GM18502 (cell line): ENCODE data around the gene DNAI1.
"Not testable (repeated sequence)": the region's sequence is repeated elsewhere in the genome, so short reads cannot be mapped to it uniquely, and the experiment has no call there.

Experiments used
- ATAC-seq: cut with Tn5 transposase; IDR thresholded peaks from one replicate; pipeline ENCODE4 v1.9.1; 2021; ENCODE audit warnings: mild to moderate bottlenecking; ENCODE audit not compliant: unreplicated experiment, poor library complexity

DNAI1 gene

DNA sequence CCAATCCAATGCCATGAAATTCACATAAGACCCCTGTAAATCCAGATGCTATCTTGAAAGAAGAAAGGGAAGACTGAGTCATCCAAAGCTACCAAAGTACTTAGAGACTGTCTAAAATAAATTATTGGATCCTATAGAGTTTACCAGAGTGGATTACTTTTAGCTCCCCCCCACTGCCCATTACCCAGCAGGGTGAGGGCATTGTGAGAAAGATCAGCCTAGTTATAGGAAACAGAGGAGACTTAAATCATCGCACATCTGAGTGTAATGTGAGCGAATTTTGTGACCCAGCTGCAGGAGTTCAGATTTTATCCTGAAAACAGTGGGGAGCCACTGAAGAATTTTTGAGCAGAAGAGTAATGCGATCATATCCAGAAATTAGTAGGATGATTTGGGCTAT lies 65.7 kb downstream of the DNAI1 start:
- ATAC-seq: no peak

DNA sequence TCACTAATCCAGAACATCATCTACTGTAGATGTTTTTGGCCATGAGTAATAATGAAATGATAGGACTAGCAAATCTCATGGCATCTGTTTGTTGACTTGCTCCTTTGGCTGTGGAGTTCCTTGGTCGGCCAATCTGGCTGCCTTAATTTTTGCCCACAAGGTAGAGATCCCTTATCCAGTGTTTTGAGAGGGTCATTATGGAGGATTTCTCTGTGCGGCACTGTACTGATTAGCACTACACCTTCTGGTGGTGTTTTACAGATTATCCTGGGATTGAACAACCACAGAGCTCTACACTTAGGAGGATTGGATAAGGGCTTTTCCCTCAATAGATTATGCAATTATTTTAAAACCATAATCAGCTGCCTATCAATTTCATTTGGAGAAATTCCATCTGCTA lies 67.4 kb downstream of the DNAI1 start:
- no peak for ATAC-seq

DNA sequence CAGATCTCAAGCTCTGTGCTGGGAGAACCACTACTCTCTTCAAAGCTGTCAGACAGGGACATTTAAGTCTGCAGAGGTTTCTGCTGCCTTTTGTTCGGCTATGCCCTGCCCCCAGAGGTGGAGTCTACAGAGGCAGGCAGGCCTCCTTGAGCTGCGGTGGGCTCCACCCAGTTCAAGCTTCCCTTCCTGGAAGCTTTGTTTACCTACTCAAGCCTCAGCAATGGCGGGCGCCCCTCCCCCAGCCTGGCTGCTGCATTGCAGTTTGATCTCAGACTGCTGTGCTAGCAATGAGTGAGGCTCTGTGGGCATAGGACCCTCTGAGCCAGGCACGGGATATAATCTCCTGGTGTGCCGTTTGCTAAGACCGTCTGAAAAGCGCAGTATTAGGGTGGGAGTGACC lies 73.4 kb downstream of the DNAI1 start:
- not testable (repeated sequence) for ATAC-seq

DNA sequence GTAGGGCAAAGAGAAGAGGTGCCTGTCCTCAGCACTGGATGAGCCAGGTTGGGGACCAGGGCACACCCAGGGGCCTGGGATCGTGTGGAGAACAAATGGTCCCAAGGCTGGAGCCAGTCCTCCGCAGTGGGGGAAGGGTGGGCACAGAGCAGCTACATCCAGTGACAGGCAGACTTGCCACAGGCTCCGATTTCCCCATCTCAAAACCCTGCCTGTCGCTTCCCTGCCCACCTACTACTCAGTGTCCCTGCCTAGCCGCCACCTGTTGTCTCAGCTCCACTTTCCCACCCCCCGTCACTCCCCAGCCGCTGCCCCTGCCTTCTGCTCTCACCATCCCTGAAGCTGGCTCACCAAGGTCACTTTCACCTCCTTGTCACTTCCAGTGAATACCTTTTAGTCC lies 78.1 kb downstream of the DNAI1 start:
- ATAC-seq: no peak

DNA sequence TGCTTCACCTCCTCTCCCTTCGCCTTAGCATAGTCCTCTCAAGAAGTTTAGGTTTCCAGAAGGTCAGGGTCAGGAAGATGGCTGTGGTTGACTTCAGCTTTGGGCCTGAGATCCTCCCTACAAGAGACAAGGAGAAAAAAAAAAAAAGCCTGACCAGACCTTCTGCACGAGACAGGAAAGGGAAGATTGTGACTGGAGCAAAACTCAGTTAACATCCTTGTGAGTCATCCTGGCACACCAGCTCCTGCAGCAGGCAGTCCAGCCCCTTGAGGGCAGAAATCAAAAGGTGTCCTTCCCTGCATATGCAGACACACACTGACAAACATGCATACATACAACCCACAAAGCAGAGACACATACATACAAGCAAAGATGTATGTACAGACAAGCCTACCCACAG lies 82.2 kb downstream of the DNAI1 start:
- no peak for ATAC-seq

DNA sequence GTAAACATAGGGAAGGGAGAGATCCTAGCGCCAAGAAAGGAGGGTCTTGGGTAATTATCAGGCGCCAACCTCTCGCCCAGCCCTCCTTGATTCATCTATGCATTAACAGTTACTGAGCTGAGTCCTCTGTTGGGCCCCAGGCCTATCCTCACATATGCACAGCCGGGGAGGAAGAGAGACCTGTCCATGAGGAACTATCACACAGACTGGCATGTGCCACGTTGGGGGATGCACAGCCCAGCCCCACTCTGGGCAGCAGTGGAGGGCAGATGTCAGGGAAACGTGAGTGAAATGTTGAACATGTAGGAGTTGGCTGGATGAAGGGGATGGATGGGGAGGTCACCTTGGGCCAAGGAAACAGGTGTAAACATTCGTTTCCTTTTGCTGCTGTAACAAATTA lies 82.9 kb downstream of the DNAI1 start:
- ATAC-seq: no peak

DNA sequence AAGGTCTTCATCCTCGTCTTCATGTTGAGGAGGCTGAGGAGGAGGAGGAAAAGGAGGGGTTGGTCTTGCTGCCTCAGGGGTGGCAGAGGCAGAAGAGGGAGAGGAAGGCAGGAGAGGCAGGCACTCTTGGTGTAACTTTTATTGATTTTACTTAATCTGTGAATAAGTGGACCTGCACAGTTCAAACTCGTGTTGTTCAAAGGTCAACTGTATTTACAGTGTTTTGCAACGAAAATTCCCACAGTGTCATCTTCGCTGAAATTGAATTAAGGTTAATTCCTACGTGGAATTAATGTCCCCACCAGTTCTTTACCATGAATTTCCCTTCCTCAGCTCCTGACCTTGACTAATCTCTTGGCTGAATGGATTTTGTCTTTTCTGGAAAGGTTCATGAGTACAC lies 85.4 kb downstream of the DNAI1 start:
- no peak for ATAC-seq

DNA sequence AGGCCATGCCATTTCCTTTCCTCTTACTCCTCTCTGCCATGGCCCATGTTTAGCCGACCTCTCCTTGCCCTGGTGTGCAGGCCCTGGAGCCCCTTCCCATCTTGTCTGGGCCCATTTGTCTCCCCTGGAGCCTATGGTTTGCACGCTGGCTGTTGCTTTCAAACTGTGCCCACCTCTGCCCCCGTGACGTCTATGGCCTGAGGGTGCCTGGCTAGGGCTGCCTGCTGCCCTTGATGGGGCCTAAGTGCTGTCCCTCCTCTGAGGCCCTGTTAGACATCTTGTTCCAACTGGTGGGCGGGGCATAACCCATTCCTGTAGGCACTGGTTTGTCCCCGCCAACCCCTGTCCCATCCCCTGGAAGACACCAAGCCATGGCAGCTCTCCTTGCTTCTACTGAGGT lies 86.9 kb downstream of the DNAI1 start:
- ATAC-seq: no peak

DNA sequence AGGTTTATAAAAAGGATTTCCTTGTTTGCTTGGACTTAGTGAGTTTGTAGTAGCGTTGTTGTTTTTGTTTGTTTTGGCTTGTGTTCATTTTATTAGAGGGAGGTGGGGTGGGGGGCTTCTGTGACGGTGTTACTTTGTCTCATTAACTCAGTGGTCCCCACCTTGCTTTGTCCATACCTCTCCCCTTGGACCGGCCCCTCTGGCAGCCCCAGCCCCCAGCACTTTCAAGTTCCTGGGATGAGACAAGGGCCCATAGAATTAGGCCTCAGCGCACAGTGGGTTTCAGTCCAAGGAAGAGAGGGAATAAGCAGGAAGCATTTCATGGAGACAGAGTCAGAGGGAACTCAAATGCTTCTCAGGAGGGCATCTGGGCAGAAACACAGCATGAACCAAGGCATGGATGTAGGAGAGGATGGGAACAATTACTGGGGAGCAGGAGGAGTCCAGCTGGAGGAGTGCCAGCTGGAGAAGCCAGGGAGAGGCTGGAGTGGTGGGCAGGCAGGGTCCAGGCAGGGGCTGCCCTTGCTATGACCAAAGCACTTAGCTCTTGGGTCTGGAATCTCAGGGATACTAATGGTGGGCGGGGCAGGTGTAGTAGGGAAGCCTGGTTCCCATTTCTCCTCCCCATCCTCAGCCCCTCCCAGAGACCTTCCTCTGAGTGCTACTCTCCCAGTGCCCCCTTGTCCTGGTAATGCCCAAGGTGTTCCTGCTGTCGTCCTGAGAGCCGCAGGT lies 87.7 kb downstream of the DNAI1 start:
- ATAC-seq: no peak

DNA sequence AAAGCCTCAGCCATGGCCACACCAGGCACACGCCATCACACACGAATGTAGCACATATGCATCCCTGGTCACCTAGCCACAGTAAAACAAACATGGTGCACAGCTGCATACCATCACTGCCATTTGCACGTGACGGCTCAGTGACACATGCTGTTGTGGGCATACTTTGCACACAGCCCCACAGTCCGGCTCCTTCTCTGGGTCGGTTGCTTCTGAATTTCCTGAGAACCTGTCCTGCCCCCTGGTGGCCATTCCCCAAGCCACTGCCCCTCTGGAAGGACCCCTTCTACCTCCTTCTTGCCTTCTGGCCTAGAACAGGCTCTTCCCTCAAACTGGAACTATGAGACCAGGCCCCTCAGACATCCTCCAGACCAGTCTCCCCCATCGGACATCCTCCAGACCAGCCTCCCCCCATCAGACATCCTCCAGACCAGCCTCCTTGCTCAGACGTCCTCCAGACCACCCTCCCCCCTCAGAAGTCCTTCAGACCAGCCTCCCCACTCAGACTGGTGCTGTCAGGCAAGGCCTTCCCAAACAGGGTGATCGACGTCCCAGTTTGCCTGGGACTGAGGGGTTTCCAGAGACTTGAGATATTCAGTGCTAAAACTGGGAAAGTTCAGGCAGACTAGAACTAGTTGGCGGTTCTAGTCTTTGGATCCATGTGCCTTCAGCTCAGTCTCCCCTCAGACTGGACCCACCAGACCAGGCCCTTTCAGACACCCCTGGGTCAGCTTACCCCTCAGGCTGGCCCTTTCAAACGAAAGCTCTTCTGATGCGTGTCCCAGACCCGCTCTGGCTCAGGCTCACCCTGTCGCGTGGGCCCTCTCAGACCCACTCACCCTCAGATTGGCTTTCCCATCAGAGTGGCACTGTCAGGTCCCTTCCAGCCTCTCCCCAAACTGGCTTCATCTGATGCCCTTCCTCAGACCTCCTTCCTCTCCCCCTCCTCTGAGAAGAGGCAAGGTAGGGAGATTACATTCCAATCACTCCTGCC lies 88.5 kb downstream of the DNAI1 start:
- no peak for ATAC-seq

DNA sequence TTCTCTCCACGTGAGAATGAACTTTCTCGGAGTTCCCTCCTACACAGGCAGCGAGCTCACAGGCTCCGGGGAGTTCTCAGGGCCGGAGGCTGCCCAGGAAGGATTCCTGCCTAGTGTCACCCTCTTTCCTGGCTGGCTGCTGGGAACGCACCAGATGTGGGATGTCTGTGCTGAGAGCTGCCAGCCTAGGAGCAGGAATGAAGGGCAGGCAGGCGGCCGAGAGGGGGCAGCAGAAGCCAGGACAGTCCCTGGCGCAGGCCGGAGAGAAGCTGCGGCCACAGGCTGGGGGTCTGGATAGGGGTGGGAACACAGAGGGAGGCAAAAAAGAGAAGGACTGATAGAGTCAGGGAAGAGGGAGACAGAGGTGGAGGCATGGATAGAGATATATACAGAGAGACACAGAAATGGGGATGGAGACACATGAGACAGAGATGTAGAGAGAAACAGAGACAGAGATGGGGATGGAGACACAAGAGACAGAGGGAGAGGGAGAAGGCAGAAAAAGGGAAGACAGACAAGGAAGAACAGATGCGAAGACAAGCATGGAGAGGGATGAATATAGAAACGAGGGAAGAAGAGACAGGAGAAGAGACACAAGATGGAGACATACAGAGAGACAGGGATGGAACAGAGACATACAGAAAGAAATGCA lies 89.5 kb downstream of the DNAI1 start:
- ATAC-seq: no peak

DNA sequence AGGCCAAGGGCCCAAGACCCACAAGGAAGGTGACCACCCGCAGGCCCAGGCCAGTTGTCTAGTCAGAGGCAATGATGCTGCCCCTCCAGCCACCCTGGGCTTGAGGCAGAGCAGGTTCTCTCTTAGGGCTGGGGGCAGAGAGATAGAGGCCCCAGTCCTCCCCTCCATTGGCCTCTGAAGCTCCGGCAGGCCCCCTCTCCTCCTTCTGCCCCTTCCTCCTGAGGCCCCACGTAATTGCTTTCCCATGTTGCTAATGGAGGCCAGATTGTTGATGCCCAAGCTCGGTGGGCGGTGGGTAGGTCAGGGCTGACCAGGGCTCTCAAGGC lies 90.8 kb downstream of the DNAI1 start:
- ATAC-seq: no peak

DNA sequence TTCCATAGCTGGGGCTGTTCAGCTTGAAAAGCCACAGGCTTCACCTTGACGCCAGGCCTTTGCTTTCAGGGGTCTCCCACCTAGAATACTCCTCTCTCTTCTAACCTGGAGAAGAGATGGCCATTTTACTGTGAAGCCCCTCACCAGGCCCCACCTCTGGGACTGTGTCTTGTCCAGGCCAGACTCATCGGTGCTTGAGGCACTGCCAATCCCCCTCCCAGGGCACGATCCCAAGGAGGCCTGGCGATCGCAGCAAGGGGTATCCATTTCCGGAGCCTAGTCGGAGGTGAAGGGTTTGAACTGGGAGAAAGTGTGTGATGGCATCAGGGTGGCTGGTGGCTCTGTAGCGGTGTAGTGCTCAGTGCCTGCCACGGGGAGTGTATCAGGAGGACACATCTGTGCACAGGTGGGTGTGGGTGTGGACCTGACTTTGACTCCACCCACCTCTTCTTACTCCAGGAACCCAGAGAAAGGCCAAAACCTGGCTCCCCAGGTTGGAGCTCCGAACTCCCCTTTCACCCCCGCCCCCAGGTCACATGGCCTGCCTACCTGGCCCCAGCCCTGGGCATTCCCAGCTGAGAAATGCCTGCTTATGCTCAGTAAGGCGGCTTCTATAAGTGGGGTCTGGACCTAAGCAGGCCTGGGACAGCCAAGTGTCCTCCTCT lies 91.5 kb downstream of the DNAI1 start:
- no peak for ATAC-seq

DNA sequence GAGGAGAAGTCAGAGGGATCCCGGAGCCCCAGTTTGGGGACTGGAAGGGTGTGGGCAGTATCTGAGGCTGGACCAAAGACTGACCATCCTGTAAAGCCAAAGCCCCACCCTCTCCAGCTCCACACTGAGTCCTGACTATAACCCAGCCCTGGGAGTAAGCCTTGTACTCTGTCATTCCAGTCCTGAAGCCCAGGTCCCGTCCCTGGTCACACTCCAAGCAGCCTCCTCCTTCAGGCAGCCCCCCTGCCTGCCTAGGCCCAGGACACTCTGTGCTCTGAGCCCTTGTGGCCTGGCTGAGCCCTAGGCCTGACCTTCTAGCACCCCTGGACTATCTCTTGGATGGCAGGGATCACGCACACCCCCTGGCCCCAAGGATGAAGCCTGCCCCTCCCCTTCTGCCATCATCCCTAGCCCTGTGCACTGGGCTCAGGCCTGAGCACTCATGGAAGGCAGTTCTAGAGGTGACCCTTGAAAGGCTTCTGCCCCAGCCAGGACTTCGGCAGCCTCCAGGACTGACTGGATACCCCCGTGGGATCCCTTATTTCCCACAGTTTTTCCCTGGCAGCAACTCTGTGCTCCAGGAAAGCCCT lies 92.2 kb downstream of the DNAI1 start:
- no peak for ATAC-seq

DNA sequence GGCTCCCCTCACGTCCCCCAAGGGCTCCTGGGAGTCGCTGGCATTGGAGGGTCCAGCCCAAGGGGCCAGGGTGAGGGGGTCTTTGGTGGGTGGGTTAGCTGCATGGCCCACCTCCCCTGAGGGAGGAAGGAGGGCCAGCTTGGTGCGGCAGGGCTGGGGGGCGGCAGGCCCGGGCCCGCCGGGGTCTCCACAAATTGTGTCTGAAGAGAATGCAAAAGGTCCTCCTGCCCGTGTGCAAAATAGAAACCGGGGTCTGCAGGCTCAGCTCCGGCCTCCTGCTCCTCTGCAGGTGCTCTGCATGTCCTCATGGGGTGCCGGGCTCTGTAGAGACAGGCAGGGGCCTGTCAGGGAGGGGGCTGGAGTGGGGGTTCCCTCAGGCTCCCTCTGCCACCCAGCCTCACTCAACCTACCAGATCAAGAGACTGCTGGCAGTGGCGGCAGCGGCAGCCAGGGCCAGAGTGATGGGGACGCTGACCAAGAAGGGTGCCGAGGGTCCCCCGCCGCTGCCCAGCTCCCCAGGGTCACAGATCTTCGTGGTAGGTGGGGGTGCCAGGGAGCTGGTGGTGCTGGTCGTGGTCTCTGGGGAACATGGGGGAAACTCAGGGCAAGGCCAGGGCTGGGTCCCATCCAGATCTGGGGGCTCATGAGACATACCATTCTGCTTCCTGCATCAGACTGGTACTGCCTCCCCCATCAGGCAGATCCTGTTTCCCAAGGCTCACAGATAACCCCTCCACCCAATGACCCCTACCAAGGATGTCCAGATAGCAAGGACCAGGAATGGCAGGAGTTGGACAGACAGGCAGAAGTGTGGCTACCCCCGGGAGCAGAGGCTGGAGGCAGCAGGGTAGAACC lies 93.4 kb downstream of the DNAI1 start:
- no peak for ATAC-seq

DNA sequence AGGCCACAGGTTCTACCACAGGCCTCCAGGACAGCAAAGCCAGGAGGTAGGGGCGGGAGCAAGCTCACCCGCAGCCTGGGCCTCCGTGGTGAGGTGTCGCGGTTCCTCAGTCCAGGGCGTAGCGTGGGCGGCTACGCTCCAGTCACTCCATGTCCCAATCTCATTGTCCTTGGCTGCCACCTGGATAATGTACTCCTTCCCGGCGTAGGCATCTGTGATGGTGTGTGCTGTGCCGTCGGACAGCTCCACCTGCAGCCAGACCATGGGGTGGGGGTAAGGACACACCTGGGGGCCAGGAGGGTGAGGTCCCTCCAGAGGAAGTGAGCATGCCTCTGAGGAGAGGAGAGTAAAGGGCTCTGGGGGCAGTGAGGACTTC lies 94.0 kb downstream of the DNAI1 start:
- no peak for ATAC-seq

DNA sequence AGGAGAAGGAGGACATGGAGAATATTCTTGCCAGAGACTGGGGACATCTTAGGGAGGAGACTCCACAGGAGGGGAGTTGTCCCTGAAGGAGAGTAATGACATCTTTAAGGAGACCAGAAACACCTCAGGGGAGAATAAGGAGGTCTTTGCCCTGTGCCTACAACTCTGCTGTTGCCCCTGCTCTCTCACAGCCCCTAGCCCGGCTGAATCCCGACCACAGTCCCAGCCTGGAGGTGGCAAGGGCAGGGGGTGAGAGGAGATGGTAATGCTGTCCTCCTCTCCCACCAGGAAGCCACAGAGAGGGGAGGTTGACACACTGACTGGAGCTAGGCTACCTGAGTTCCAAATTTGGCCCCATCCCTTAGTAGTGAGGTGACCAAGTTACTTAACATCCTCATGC lies 94.4 kb downstream of the DNAI1 start:
- ATAC-seq: no peak

DNA sequence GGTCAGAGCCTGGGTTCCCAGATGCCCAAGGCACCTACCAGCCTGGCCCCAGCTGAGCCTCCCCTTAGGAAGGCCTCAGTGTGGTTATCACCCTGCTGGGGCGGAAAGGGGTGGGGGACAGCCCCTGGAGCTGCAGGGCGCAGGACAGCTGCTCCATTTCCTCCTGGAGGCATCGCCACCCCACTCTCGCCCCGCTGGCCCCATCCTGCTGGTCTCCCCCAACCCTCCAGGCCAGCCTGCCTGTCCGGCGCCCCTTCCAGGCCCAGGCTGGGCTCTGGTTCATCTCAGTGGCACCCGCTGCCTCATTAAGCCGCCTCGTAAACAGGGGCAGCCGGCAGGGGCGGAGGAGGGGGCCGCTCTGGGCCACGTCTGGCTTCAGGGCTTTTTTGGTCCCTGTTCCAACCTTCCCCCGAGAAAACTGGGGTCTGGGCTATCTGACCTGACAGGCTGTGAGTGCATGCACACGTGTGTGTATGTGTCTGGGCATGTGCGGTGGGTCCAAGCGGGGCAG lies 95.0 kb downstream of the DNAI1 start:
- no peak for ATAC-seq
